GM23338 (cell line): ENCODE measurements around the gene SHISA6. TPM values are rescaled to one million over a fixed set of nuclear protein-coding genes. Genes with fewer than 3 reads are reported as not detected.

Experiments used
- ATAC-seq: fragments of 200-7000 bp; cut with Tn5 transposase; 3 replicates; pipeline ENCODE4 v1.9.1; 2020
- DNase-seq: peaks from one replicate; pipeline ENCODE4 v3.0.0-alpha.2; 2015; ENCODE audit warnings: low spot score
- H2AFZ ChIP-seq: fragments of 200-600 bp; sonication (generic); 2 replicates; pipeline ENCODE4 v1.8.0; 2016; ENCODE audit warnings: antibody characterized with exemption, mild to moderate bottlenecking, moderate library complexity
- H3F3A ChIP-seq: fragments of 200-600 bp; sonication (generic); replicated peaks from 2 replicates; pipeline ENCODE4 v1.8.0; 2017; ENCODE audit warnings: antibody characterized with exemption, mixed run types, low read depth
- H3K27ac ChIP-seq: fragments of 200-600 bp; sonication (generic); 2 replicates; pipeline ENCODE4 v1.6.1; 2016; ENCODE audit warnings: low read depth
- H3K27me3 ChIP-seq: fragments of 200-600 bp; sonication (generic); 2 replicates; pipeline ENCODE4 v1.8.0; 2016; ENCODE audit warnings: mild to moderate bottlenecking, mixed run types, moderate library complexity; ENCODE audit not compliant: insufficient read depth
- H3K36me3 ChIP-seq: fragments of 200-600 bp; sonication (generic); 2 replicates; pipeline ENCODE4 v1.8.0; 2016; ENCODE audit warnings: mild to moderate bottlenecking; ENCODE audit not compliant: insufficient read depth
- H3K4me1 ChIP-seq: fragments of 200-600 bp; sonication (generic); 2 replicates; pipeline ENCODE4 v1.8.0; 2016; ENCODE audit warnings: mild to moderate bottlenecking, moderate library complexity; ENCODE audit not compliant: insufficient read depth
- H3K4me2 ChIP-seq: fragments of 200-600 bp; sonication (generic); 2 replicates; pipeline ENCODE4 v1.7.1; 2017; ENCODE audit warnings: mixed run types
- H3K4me3 ChIP-seq: fragments of 200-600 bp; sonication (generic); 2 replicates; pipeline ENCODE4 v1.6.1; 2016; ENCODE audit warnings: mixed run types
- H3K79me2 ChIP-seq: fragments of 200-600 bp; sonication (generic); replicated peaks from 2 replicates; pipeline ENCODE4 v1.8.0; 2017; ENCODE audit warnings: mild to moderate bottlenecking; ENCODE audit not compliant: insufficient read depth
- H3K9me2 ChIP-seq: fragments of 200-600 bp; sonication (generic); 2 replicates; pipeline ENCODE4 v1.8.0; 2017; ENCODE audit not compliant: insufficient read depth
- H4K20me1 ChIP-seq: fragments of 200-600 bp; sonication (generic); replicated peaks from 2 replicates; pipeline ENCODE4 v1.8.0; 2017; ENCODE audit warnings: mild to moderate bottlenecking; ENCODE audit not compliant: insufficient read depth
- H3K27ac Mint-ChIP-seq: 2 replicates; pipeline ENCODE4 v1.8.0; 2020; ENCODE audit warnings: inconsistent platforms, mild to moderate bottlenecking, moderate library complexity, mixed read lengths
- H3K27me3 Mint-ChIP-seq: 3 replicates; pipeline ENCODE4 v1.8.0; 2022; ENCODE audit warnings: low read depth, mild to moderate bottlenecking, moderate library complexity, mixed read lengths, inconsistent platforms; ENCODE audit not compliant: insufficient read depth, poor library complexity
- H3K36me3 Mint-ChIP-seq: 3 replicates; pipeline ENCODE4 v1.8.0; 2021; ENCODE audit warnings: low read depth, mild to moderate bottlenecking, inconsistent platforms, moderate library complexity, mixed read lengths
- H3K4me1 Mint-ChIP-seq: 3 replicates; pipeline ENCODE4 v1.8.0; 2020; ENCODE audit warnings: mild to moderate bottlenecking, inconsistent platforms, mixed read lengths
- H3K4me3 Mint-ChIP-seq: 3 replicates; pipeline ENCODE4 v1.8.0; 2021; ENCODE audit warnings: moderate library complexity, mild to moderate bottlenecking, inconsistent platforms, mixed read lengths
- H3K9me3 Mint-ChIP-seq: 3 replicates; pipeline ENCODE4 v1.8.0; 2020; ENCODE audit warnings: moderate library complexity, mild to moderate bottlenecking, inconsistent platforms, mixed read lengths
- ETS1 ChIP-seq: IDR thresholded peaks from 2 replicates; pipeline ENCODE4 v1.6.1; 2016; ENCODE audit warnings: antibody characterized with exemption
- EZH2 ChIP-seq: fragments of 200-600 bp; sonication (generic); IDR thresholded peaks from one replicate; pipeline ENCODE4 v1.8.0; 2017; ENCODE audit warnings: antibody characterized with exemption, mild to moderate bottlenecking, low read depth; ENCODE audit not compliant: unreplicated experiment
- JUNB ChIP-seq: IDR thresholded peaks from one replicate; pipeline ENCODE4 v1.6.1; 2016; ENCODE audit warnings: antibody characterized with exemption; ENCODE audit not compliant: unreplicated experiment
- NANOG ChIP-seq: IDR thresholded peaks from 2 replicates; pipeline ENCODE4 v1.6.1; 2016; ENCODE audit warnings: antibody characterized with exemption, borderline replicate concordance
- STAT1 ChIP-seq: IDR thresholded peaks from one replicate; pipeline ENCODE4 v1.6.1; 2016; ENCODE audit warnings: antibody characterized with exemption; ENCODE audit not compliant: unreplicated experiment
- ZNF114 ChIP-seq: fragments of 250-450 bp; sonication (Bioruptor Pico); IDR thresholded peaks from 2 replicates; pipeline ENCODE4 v1.5.0; 2020; ENCODE audit warnings: mild to moderate bottlenecking, moderate library complexity
- ZNF331 ChIP-seq: fragments of 250-450 bp; sonication (Bioruptor Pico); IDR thresholded peaks from 2 replicates; pipeline ENCODE4 v1.5.0; 2020; ENCODE audit warnings: low read depth, mild to moderate bottlenecking, moderate library complexity
- ZNF462 ChIP-seq: fragments of 250-450 bp; sonication (Bioruptor Pico); IDR thresholded peaks from 2 replicates; pipeline ENCODE4 v1.5.0; 2020; ENCODE audit warnings: mild to moderate bottlenecking, moderate library complexity
- polyA plus RNA-seq: library from polyadenylated mRNA; unstranded; fragments of >200 nt; fragmentation: Nextera tagmentation; extraction: Ambion mirVana; gene quantifications from 2 replicates; pipeline ENCODE4 v1.2.1, GENCODE V29; 2016
- total RNA-seq: library from RNA; depleted of rRNA; stranded (reverse); fragments of >200 nt; shearing (Covaris generic); gene quantifications from 2 replicates; pipeline ENCODE4 v1.2.3, GENCODE V29; 2014

SHISA6 gene
- total and polyA plus RNA-seq, 2 experiments from 2014 or later: 0.52 TPM; not detected in 1

- no peaks in the 10 kb centered on the region for H4K20me1 ChIP-seq
- no peaks in the 10 kb centered on the region for H3K79me2 ChIP-seq
- no peak overlapping the region for H3K27ac ChIP-seq
- H3F3A ChIP-seq: no peaks in the 10 kb centered on the region
- H3K36me3 ChIP-seq: peaks cover 5% of the 10 kb centered on the region; the same call in 1 of the 2 replicates
- H3K27me3 ChIP-seq: no peaks in the 10 kb centered on the region
- no peak overlapping the region for H3K27ac Mint-ChIP-seq
- no peaks in the 10 kb centered on the region for H3K4me1 ChIP-seq
- ATAC-seq (no peak), DNase-seq (no peak)
- no peaks in the 10 kb centered on the region for H3K4me1 Mint-ChIP-seq
- peaks cover 100% of the 10 kb centered on the region for H3K9me3 Mint-ChIP-seq
- peaks cover 66% of the 10 kb centered on the region for H3K36me3 Mint-ChIP-seq
- no peak overlapping the region for H3K4me2 ChIP-seq
- H3K9me2 ChIP-seq: no peaks in the 10 kb centered on the region
- H3K4me3 ChIP-seq: no peak overlapping the region
- H3K27me3 Mint-ChIP-seq: peaks cover 7% of the 10 kb centered on the region
- no peak overlapping the region for H2AFZ ChIP-seq
- no peak overlapping the region for H3K4me3 Mint-ChIP-seq
- TF ChIP-seq JUNB (no peak), ETS1 (no peak), ZNF462 (CRISPR knock-in tag) (no peak), ZNF114 (CRISPR knock-in tag) (no peak), NANOG (no peak), ZNF331 (CRISPR knock-in tag) (no peak), EZH2 (no peak), STAT1 (no peak)
Measured at GRCh38 chr17:11493936-11494335, 252.9 kb downstream of the SHISA6 start.
